ENCODE measurements around the gene DNMT3A.

The DNMT3A gene

DNA sequence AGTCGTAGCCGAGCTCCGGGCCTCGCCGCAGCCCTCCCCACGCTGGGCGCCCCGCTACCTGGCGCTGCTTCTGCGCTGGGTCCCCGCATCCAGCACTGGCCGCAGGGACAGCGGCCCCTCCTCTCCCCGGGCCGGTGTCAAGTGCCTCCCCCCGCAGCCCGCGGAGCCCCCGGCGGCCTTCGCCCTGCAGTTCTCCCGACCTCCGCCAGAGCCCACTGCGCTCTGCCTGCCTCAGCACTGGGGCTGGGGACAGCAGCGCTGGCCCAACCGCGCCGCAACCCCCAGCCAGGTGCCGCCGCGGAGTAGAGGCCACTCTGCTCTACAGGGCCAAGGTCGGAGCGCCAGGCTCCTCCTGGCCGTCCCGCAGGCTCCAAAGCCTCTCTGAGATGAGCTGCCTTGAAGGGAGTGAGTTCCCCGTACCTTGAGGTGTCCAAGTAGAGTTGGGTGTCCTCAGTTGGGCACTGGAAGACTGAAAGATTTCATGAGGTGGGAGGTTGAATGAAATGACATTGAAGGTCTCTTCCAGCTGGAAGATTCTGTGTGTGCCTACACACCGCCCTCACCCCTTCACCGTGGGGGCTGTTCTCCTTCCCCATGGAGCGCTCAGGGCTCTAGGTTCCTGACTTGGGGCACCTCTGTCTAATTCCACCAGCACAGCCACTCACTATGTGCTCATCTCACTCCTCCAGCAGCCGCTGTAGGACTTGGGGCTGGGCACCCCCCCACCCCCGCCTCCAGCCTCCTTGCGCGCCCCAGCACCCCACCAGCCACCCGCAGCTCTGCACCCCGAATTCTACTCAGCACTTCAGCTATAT, 854 bp upstream of the DNMT3A start:
- peak; percentile 74 for DNase-seq

DNA sequence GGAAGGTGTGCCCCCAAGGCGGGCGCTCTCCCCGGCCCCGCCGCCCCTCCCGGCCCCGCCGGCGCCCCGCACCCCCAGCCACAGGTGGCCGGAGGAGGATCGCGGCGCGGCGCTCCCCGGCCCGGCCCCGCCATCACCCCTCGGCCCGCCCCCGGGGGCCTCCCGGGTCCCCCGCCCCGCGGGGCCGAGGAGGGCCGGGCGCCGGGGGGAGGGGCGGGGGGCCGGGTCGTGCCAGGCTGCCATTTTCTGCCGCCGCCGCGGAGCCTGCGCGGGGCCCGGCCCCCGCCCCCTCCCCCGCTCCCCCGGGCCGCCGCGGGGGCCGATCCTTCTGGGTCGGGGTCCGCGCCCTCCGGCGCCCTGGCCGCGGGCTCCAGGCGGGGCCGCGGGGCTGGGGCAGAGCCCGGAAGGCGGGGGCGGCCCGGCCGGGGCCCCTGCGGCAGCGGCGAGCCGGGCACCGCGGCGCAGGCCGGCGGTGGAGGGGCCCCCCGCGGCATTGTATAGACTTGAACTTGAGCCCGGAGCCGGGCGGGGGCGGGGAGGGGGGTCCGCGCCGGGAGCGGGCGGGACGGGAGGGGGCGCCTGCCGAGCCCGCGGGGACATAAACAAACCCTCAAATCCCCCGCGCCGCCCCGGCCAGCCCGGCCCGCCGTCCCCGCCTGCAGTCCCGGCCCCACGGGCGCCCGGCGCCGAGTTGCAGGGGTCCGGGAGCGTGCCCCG, 556 bp downstream of the DNMT3A start:
- no peak for DNase-seq

DNA sequence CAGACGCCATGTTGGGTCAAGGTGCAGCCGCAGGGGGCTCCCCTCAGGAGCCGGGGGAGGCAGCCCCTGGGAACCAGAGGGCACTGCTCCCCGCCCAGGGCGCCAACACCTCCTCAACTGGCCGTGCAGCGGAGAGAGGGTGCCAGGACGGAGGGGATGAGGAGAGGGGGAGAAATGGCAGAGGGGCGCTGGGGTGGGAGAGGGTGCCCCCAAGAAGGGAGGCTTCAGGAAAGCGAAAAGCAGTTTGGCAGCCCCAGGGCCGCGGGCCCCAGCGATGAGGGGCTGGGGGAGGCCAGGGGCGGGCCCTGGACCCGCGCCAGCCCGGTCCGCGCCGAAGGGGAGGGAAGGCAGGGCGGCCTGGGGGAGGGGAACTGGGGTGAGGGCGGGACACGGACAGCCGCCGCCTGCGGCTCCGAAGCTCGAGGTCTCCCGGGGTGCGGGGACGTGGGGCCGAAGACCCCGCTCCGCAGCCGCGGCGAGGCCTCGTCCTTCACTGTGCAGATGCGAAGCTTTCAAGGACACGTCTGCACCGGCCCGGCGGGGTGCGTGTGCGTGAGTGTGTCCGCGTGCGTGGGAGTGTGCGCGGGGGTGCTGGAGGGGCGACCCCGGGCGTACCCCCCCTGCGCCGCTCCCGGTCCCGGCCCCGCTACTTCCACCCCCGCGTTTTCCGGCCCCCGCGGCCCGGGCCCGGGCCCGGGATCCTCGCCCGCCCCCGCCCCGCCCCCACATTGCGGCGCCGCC, 1.4 kb downstream of the DNMT3A start:
- no peak for DNase-seq

DNA sequence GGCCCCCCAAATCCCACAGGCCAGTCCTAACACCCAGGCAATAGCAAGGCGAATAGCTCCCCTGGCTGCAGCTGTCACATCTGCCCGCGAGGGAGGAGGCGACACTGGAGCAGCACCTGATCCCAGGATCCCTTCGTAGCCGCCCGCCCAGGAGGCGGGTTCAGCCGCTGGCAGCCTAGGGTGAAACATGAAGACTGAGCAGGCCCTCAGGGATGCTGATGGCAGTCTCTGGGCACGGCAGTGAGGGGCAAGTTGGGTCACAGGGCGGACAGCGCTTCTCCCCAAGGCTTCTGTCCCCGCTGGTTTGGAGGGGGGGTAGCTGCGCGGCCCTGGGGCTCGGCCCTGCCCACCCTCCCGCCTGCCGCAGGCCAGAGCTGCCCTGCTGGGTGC, 1.9 kb downstream of the DNMT3A start:
- no peak for DNase-seq

DNA sequence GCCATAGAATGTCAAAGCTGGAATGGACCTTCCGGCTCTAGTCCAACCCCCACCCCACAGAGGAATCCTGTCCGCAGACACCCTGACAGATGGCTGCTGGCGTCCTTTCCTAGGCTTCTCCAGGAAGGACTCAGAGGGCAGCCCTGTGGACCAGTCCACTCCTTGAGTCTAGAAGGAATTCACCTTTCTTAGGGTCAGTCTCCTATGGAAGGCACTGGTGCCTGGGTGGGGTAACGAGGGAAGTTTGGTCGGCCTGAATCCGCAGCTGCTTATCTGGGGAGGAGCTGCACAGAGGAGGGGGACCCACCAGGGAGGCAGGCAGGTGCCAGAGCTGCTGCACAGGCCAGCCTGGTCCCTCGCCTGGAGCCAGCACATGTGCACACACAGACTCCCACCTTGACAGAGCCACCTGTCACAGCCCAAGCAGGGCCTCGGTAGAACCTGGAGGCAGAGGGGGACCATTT, 2.5 kb downstream of the DNMT3A start:
- no peak for DNase-seq

DNA sequence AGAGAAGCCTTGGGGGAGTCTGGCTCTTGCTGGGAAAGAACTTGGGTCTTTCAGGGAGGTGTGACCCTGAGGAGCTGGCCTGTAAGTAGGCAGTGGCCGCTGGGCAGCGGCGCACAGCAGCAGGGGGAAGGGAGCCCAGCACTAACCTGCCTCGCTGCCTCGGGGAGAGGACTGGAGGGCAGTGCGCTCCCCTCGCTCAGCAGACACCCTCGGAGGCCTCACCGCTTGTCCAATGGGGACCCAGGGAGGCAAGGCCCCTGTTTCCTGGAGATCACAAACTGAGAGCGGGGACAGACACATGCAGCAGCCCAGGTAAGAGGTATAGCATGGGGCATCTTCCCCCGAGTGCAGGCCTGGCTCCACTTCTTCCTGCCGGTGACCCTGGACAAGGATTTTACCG, 3.3 kb downstream of the DNMT3A start:
- DNase-seq: no peak

DNA sequence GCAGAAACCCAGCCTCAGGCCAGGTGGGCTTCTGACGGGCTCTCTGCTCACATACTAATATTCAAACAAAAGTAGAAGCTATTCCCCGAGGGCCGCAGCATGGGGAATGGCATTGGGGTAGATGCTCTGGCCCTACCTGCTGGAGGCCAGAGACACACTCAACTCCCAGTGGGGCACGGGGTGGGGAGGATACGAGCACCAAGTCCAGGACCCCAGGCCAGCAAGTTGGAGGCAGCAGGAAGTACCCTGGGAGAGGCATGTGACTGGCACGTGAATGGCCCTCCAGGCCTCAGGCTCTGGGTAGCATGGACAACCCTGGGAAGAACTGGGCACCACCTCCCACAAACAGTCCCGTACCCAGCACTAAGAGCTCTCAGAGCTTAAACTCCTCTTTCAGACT, 3.8 kb downstream of the DNMT3A start:
- no peak for DNase-seq

DNA sequence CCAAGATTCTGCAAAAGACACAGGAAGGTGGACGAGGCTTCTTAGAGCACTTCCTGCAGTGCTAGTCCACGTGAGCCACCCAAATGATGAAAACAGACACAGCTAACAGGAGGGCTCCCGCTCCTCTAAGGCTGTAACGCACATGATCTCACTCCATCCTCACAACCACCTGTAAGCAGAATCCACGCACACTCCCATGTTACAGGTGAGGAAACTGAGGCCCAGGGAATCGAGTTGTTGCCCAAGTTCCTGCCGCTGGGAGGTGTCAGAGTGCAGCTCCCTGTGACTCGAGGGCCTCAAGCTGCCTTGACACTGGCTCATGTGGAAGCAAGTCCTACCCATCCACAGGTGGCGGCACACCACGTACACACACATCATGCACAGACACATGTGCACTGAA, 4.4 kb downstream of the DNMT3A start:
- no peak for DNase-seq

DNA sequence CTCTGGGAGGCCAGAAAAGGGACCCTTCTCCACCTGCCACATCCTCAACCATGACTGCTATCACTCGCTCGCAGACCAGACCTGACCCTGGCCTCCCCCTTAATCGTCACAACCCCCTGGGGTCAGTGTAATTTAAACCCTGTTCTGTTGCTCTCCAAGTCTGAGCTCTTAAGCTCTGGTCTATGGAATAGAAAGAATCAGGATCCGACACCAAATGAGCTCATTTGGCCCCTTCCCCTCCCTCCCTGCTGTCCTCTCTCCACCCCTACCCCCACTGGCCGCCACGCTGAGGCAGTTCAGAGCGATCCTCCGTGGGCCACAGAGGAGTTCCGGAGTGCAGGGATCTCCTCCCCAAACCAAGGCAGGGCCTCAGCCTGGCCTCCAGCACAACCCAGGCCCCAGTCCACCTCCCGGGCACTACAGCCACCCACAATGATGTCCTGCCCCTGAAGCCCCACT, 5.3 kb downstream of the DNMT3A start:
- DNase-seq: no peak

DNA sequence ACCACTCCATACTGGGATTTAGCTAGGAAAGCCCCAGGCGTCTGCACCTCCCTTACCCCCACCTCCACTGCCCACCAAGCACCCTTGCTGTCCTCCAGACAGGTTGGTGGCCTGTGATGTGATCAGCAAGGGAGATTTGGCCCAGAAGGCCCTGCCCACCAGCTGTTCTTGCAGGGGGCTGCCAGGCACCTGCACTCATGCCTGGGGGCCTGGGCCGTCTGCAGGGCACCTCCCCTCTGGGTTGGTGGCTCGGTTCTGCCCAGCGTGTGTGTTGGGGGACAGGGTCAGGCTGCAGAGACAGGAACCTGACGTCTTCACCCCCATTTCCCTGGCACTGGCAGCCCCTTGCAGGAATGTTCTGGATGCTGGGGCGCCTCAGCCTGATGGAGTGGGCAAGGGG, 5.8 kb downstream of the DNMT3A start:
- no peak for DNase-seq

DNA sequence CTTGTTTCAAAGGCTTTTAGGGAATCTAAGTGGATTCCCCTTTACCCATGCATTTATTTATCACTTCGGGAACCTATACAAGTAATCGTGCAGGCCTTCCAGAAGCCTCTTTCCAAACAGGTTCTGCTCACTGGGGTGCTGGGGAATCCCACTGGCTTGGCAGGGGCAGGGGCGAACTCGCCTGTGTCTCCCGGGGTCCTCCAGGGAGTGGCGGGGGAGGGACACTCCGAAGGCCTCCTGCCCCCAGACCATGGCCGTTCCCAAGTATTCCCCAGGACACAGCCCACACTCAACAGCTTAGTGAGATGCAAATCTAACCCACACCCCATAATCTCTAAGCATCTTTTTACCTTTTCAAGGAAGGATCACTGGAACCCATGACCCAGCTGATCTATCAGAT, 6.5 kb downstream of the DNMT3A start:
- DNase-seq: no peak

DNA sequence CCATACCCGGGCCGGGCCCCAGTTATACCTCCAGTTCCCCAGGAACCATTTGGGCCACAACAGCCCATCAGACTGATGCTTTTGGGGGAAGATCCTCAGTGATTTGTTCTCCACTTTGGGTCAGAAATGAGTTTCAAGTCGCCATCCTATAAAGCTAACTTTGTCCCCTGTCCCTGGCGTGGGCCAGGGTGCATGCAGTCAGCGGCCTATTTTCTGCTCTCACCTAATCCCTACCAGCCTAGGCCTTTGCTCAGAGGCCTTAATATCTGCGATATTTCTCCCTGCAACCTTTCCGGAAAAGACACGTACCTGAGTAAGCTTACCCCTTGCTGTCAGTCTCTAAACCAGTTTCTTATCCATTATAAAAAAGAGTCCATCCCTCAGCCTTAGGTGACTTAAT, 7.2 kb downstream of the DNMT3A start:
- no peak for DNase-seq

DNA sequence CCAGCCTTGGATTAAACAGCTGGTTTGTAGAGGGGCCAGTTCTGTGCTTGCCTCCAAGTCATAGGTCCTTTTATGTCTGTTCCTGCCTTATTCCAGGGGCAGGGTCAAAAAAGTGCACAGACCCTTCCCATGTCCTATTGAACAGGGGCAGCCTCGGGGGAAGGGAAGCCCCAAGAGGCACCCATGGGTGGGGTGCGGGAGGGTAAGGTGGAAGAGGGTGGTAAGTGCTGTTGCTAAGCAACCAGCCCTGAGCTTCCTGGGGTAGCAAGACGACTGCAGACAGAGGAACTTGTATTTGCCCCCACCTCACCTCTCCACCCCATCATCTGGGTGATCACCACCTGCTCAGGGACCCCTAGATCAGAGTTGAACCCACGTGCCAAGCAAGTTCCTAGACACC, 7.7 kb downstream of the DNMT3A start:
- DNase-seq: no peak

DNA sequence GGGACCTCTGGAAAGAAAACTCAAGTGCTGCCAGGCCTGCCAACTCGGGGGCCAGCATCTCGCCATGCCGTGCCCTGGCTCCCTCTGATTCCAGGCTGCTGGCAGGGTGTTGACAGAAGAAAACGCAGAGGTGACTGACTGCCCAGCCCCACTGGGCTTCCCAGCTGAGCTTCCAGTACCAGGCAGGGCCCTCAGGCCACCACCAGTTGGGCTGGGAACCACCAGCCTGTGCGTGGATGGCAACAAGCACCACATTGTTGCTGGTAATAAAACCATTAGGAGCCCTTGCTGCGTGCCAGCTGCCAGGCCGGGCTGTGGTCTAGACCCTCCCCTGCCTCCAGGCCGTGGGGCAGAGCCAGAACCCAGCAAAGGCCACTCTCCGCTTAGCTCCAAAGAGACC, 9.2 kb downstream of the DNMT3A start:
- DNase-seq: no peak

DNA sequence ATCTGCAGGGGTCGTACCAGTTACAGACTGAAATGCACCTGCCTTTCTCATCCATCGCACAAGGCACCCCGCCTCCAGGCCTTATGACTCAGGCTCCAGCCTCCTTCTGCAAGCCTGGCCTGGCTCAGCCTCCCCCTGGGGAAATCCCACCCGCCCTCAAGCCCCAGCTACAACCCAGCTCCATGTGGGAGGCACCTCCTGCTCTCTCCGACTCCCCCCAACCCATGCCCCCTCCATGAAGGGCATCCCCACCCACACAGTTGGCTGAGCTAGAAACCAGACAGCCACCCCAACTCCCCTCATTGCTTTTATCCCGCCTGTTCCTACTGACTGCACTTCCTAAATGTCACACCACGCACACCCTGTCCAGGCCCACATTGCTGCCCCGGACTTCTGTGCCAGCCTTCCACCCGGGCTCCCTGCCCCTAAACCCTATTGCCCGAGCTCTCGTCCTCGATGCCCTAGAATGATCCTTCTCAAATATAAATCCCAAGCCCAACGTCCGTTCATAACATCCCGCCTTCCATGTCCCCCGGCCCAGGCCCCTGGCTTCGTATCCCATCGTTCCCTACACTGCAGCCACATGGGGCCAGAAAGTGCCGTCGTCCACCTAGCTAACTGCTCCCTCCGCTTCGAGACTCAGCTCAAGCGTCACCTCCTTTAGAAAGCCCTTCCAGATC, 9.9 kb downstream of the DNMT3A start:
- no peak for DNase-seq

DNA sequence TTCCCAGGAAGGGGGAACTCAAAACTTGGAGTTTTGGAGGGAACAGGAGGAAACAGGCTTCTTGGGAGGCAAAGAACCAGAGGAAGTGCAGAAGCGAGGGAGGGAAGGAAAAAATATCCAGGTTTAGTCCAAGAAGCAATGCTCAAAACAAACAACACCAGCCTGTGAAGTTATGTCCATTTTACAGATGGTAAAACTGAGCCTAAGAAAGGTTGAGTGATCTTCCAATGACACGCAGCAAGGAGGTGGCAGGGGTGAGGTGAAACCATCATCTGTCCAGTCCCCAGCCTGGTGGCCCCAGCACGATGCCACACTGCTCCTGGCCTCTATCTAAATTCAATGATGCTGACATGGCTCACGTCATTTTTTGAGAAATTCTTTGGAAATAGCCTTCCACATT, 10.8 kb downstream of the DNMT3A start:
- no peak for DNase-seq

DNA sequence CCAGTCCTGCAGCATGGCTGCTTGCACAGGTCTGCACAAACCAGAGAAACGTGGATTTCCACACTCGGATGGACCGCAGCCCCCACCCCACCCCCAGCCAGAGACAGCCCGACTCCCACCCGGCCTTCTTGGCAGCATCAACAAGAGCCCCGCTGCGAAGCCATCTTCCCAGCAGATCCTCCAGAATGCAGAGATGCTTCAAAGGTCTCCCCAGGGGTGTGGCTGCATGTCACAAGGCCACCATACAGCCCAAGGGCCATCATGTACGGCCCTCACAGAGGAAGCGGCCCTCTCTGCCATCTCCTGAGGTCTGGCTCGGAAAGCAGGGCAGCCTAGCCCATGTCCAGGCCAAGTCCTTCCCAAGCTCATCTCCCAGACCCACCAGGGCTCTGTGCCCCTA, 11.5 kb downstream of the DNMT3A start:
- DNase-seq: no peak

DNA sequence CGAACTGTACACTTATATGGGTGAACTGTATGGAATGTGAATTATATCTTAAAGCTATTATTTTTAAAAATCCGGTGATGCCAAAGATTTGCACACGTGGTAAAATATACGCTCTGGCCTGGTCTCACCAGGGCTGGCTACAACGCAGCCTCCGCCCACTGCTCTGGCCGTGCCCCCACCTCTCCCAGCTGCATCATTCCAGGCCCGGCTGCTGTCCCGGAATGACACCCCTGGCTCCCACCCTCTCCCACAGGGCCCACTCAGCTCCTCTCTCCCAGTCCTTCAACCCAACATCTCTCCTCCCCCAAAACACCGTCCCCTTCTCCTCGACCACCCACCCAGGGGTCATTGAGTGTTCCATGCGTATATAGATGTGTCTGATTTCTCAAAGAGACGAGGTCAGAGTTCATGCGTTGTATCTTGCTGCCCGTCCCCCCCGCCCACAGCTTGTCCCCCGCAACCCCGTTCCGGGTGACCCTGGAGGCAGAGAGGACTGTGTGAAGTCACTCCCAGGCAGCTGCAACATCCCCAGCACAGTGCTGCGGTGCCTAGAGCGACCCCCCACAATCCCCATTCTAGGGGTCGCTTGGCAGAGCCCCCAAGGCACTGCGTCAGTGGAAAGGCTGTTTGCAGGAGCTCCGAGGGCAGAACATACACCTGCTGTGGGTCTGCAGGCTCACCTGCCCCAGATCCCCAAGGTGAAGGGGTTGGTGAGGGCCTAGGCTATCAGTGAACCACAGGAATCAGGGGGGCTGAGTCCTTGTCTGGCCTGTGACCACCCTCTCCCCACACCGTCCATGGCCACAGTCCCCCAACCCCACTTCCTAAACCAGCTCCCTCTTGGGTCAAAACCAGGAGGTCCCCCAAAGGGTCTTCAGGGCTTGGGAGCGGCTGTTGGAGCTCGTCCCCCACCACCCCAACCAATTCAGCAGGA, 13.3 kb downstream of the DNMT3A start:
- no peak for DNase-seq

DNA sequence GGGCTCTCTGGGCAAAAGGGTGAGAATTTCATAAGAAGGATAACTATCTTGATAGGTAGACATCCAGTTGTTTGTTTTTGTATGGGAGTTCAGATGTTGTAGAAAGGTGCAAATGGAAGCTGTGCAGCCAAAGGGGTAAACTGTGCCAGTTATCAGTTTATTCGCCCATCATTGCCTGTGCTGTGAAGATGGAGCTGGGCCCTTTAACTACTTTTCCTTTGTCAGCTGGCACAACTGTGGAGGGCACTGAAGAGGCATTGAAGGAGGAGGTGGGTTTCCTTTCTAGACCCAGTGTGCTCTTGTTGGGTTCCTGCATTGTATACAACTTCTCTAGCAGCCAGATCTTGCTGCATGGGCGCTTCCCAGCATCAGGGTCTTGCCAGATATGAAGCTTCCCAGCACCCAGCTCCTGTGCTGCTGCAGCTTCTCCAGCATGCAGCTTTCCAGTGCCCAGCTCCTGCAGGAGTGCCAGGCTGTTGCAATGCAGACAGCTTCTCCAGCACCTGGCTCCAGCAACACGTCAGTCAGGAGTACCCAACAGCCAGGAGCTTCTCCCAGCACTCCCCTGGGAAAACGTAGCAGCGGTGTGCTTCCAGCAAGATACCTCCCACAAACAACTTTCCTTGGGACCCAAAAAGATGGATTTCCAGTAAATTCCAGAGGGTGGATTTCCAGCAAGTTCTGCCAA, 15.3 kb downstream of the DNMT3A start:
- no peak for DNase-seq

DNA sequence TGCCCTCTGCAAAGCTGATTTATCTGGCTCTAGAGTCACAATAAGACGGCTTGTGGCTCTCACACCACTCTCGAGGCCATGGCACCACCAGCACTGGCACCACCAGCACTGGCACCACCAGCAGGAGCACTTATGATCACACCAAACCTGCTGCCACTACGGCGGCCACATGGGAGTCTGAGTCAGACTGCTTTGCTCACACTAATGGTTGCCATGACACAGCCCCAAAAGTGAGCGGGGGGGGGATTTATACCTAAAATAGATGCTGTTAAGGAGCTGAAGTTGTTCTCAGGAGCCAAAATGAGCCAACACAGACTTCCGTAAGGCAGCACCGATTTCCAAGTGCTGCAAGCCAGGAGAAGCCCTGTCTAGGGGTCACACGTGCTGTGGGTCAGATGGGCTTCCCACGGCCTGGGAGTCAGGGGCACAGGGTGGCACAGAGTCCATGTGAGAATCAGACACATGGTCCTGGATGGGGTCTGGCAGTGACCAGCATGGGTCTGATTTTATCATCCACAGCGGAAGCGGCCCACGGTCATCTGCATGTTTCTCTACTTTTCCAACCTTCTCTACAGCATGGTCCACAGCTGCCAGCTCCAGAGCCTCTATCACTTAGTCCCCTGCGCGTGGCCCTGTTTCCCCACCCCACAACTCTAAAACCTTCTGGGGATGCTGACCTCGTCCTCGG, 16.7 kb downstream of the DNMT3A start:
- no peak for DNase-seq

DNA sequence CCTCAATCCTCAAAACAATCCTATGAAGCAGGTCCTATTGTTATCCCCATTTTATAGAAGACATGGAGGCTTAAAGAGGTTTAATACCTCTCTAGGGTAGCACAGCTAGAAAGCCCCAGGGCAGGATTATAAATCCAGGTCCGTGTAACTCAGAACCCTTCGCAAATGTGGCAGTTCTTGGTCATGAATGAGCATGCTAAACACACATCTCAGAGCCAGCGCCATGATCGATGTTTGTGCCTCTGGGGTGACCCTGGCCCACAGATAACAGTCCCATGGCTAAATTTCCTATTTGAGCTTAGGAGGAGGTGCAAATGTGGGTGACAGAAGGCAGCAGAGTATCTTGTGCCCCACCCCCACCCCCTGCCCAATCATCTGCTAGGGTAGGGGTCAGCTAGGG, 17.5 kb downstream of the DNMT3A start:
- no peak for DNase-seq

Measured in effector CD4-positive, alpha-beta T cell (primary cell).